DND-41 (cell line): ENCODE measurements around the gene KRT82.

Source experiments
- ATAC-seq: fragments of 200-7000 bp; cut with Tn5 transposase; 3 replicates; pipeline ENCODE4 v1.9.1; 2021; ENCODE audit warnings: low read depth; ENCODE audit not compliant: insufficient read depth
- DNase-seq: peaks from one replicate; pipeline ENCODE4 v3.0.0-alpha.2; 2020
- H2AFZ ChIP-seq: 2 replicates; pipeline ENCODE4 v1.6.0; 2012; ENCODE audit warnings: low read depth, low read length
- H3K27ac ChIP-seq: 2 replicates; pipeline ENCODE4 v1.5.1; 2012; ENCODE audit warnings: low read length, inconsistent platforms
- H3K27me3 ChIP-seq: fragments of 200-600 bp; sonication (generic); 2 replicates; pipeline ENCODE4 v1.6.0; 2012; ENCODE audit warnings: low read length, mild to moderate bottlenecking, inconsistent platforms; ENCODE audit not compliant: insufficient read depth, poor library complexity
- H3K36me3 ChIP-seq: 2 replicates; pipeline ENCODE4 v1.5.1; 2012; ENCODE audit warnings: low read length, inconsistent platforms; ENCODE audit not compliant: insufficient read depth
- H3K4me1 ChIP-seq: 2 replicates; pipeline ENCODE4 v1.5.1; 2012; ENCODE audit warnings: mild to moderate bottlenecking, low read length; ENCODE audit not compliant: insufficient read depth
- H3K4me2 ChIP-seq: 2 replicates; pipeline ENCODE4 v1.6.0; 2012; ENCODE audit warnings: mild to moderate bottlenecking, moderate library complexity, low read length, inconsistent platforms; ENCODE audit not compliant: insufficient read depth
- H3K4me3 ChIP-seq, 2 experiments: fragments of 200-600 bp in 1 of 2; shearing (Covaris generic) in 1 of 2; 2 replicates each; pipeline ENCODE4 v1.5.1; 2012 to 2016; ENCODE audit warnings: inconsistent platforms in 2 of 2, low read length in 2 of 2, mild to moderate bottlenecking in 2 of 2, low read depth in 1 of 2, moderate library complexity in 1 of 2
- H3K79me2 ChIP-seq: 2 replicates; pipeline ENCODE4 v1.6.0; 2012; ENCODE audit warnings: low read length, inconsistent platforms; ENCODE audit not compliant: insufficient read depth
- H3K9ac ChIP-seq: 2 replicates; pipeline ENCODE4 v1.6.0; 2012; ENCODE audit warnings: low read depth, mild to moderate bottlenecking, inconsistent platforms, low read length, moderate library complexity
- H3K9me3 ChIP-seq: 2 replicates; pipeline ENCODE4 v1.5.1; 2012; ENCODE audit warnings: low read length, moderate library complexity, mild to moderate bottlenecking, inconsistent platforms; ENCODE audit not compliant: insufficient read depth, severe bottlenecking
- H4K20me1 ChIP-seq: 2 replicates; pipeline ENCODE4 v1.6.0; 2012; ENCODE audit warnings: low read length; ENCODE audit not compliant: insufficient read depth
- EZH2 ChIP-seq: IDR thresholded peaks from 3 replicates; pipeline ENCODE4 v1.6.1; 2012; ENCODE audit warnings: borderline replicate concordance, low read depth, mild to moderate bottlenecking, moderate library complexity, low read length, inconsistent platforms; ENCODE audit not compliant: severe bottlenecking
- TF ChIP-seq, protein P1 (sequence below): IDR thresholded peaks from 2 replicates; pipeline ENCODE4 v1.5.1; 2012; ENCODE audit warnings: borderline replicate concordance, low read length, moderate library complexity, mild to moderate bottlenecking; ENCODE audit not compliant: poor library complexity, severe bottlenecking; ENCODE audit errors: extremely low read depth

KRT82 gene

GRCh38 chr12:52355176-52355575, 51.0 kb downstream of the KRT82 start:
- Histone ChIP-seq H3K27ac (no peak overlapping the region), H3K27me3 (peaks cover 5% of the 10 kb centered on the region), H3K4me2 (no peak overlapping the region), H2AFZ (no peak overlapping the region), H3K9ac (no peak overlapping the region), H3K79me2 (no peaks in the 10 kb centered on the region), H3K9me3 (no peaks in the 10 kb centered on the region), H3K4me3 (no peak overlapping the region), H4K20me1 (no peaks in the 10 kb centered on the region; the same call in 1 of the 2 replicates), H3K36me3 (no peaks in the 10 kb centered on the region), H3K4me1 (peaks cover 17% of the 10 kb centered on the region; the same call in 1 of the 2 replicates)
- no peak for TF ChIP-seq EZH2
- TF ChIP-seq, protein P1, sequence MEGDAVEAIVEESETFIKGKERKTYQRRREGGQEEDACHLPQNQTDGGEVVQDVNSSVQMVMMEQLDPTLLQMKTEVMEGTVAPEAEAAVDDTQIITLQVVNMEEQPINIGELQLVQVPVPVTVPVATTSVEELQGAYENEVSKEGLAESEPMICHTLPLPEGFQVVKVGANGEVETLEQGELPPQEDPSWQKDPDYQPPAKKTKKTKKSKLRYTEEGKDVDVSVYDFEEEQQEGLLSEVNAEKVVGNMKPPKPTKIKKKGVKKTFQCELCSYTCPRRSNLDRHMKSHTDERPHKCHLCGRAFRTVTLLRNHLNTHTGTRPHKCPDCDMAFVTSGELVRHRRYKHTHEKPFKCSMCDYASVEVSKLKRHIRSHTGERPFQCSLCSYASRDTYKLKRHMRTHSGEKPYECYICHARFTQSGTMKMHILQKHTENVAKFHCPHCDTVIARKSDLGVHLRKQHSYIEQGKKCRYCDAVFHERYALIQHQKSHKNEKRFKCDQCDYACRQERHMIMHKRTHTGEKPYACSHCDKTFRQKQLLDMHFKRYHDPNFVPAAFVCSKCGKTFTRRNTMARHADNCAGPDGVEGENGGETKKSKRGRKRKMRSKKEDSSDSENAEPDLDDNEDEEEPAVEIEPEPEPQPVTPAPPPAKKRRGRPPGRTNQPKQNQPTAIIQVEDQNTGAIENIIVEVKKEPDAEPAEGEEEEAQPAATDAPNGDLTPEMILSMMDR, result no peak
- no peak for DNase-seq
- no peak for ATAC-seq

DNA sequence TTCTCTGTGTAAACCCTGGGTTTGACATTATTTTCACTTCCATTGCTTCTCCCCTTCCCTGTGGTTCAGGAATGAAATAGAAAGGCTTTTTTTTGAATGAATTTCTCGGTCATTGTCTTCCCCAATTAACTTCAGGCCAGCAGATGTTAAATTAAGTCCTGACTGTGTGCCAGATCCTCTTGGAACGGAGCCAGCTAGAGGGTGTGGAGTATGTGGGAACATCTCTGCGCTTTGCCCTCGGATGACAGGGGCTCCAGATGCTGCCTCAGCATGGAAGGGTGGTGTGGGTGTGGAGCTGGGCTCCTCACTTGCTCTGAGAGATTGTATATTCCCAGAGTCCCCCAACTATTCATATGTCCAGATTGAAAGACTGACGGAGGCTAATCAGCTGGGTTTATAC, 51.9 kb downstream of the KRT82 start:
- Histone ChIP-seq H3K27ac (no peak overlapping the region), H3K4me3 (no peak overlapping the region), H2AFZ (no peak overlapping the region), H3K79me2 (no peaks in the 10 kb centered on the region), H3K4me2 (no peak overlapping the region), H3K27me3 (peaks cover 10% of the 10 kb centered on the region), H3K9ac (no peak overlapping the region), H4K20me1 (peaks cover 3% of the 10 kb centered on the region; the same call in 1 of the 2 replicates), H3K4me1 (peaks cover 17% of the 10 kb centered on the region; the same call in 1 of the 2 replicates), H3K9me3 (no peaks in the 10 kb centered on the region), H3K36me3 (no peaks in the 10 kb centered on the region)
- ATAC-seq, result no peak
- no peak for DNase-seq
- TF ChIP-seq, protein P1, result no peak
- no peak for TF ChIP-seq EZH2

- no peak for DNase-seq
- Histone ChIP-seq H3K36me3 (no peaks in the 10 kb centered on the region), H3K27ac (no peak overlapping the region), H3K9ac (no peak overlapping the region), H3K27me3 (peaks cover 10% of the 10 kb centered on the region), H3K4me1 (peaks cover 14% of the 10 kb centered on the region; the same call in 1 of the 2 replicates), H2AFZ (no peak overlapping the region), H3K4me3 (no peak overlapping the region), H3K79me2 (no peaks in the 10 kb centered on the region), H3K9me3 (no peaks in the 10 kb centered on the region), H3K4me2 (no peak overlapping the region), H4K20me1 (peaks cover 3% of the 10 kb centered on the region; the same call in 1 of the 2 replicates)
- ATAC-seq, result no peak
- TF ChIP-seq EZH2, result no peak
- TF ChIP-seq, protein P1, result no peak
Observed at GRCh38 chr12:52353766-52354165, 52.4 kb downstream of the KRT82 start.

DNA sequence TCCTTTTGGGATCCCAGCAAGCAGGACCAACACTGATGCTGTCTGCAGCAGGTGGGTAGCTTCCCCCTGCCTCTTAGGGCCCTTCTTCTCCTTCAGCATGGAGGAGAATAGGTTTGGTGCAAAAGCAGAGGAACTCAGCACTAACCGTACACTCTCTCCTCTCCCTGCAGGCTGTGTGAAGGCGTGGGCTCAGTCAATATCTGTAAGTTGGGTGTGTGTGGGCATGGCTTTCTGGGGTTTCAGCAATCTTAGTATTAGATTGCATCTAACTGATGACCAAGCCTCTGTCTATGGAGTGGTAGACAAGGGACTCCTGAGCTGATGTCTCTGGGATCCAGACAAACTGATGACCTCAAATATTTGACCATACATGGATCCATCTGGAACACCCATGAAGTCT, 53.2 kb downstream of the KRT82 start:
- H4K20me1 ChIP-seq, result peaks cover 3% of the 10 kb centered on the region; the same call in 1 of the 2 replicates
- H3K4me2 ChIP-seq, result no peak overlapping the region
- H3K4me1 ChIP-seq, result peaks cover 7% of the 10 kb centered on the region; the same call in 1 of the 2 replicates
- no peak for TF ChIP-seq EZH2
- TF ChIP-seq, protein P1, result no peak
- no peak overlapping the region for H2AFZ ChIP-seq
- no peak for DNase-seq
- H3K27ac ChIP-seq, result no peak overlapping the region
- H3K9me3 ChIP-seq, result no peaks in the 10 kb centered on the region
- H3K36me3 ChIP-seq, result no peaks in the 10 kb centered on the region
- H3K27me3 ChIP-seq, result peaks cover 15% of the 10 kb centered on the region
- H3K9ac ChIP-seq, result no peak overlapping the region
- H3K79me2 ChIP-seq, result no peaks in the 10 kb centered on the region
- no peak for ATAC-seq
- H3K4me3 ChIP-seq, result no peak overlapping the region
